Neural cell (in vitro differentiated cells): ENCODE data around the gene CTAGE1. TPM values are rescaled to one million over a fixed set of nuclear protein-coding genes. Genes with fewer than 3 reads are reported as not detected.
"Not testable (repeated sequence)": the region's sequence is repeated elsewhere in the genome, so short reads cannot be mapped to it uniquely, and the experiment has no call there.

Source experiments
- H2AFZ ChIP-seq: fragments of 200-600, 300-800 bp; sonication (generic), shearing (Covaris generic); 2 replicates; pipeline ENCODE4 v1.6.0; 2014; ENCODE audit warnings: low read depth, mild to moderate bottlenecking, antibody characterized with exemption, low read length, moderate library complexity
- H3F3A ChIP-seq: fragments of 200-600 bp; shearing (Covaris generic); 2 replicates; pipeline ENCODE4 v1.6.1; 2016; ENCODE audit warnings: mild to moderate bottlenecking, moderate library complexity, mixed read lengths, antibody characterized with exemption, low read length; ENCODE audit not compliant: insufficient read depth, poor library complexity, severe bottlenecking
- H3K27ac ChIP-seq: fragments of 200-600, 300-800 bp; sonication (generic), shearing (Covaris generic); 2 replicates; pipeline ENCODE4 v1.5.1; 2014; ENCODE audit warnings: mild to moderate bottlenecking, low read length, moderate library complexity
- H3K27me3 ChIP-seq: fragments of 300-800, 200-600 bp; sonication (generic), shearing (Covaris generic); 2 replicates; pipeline ENCODE4 v1.6.0; 2014; ENCODE audit warnings: mild to moderate bottlenecking, low read depth, low read length, moderate library complexity; ENCODE audit not compliant: insufficient read depth
- H3K36me3 ChIP-seq: fragments of 300-800, 200-600 bp; sonication (generic), shearing (Covaris generic); 2 replicates; pipeline ENCODE4 v1.5.1; 2014; ENCODE audit warnings: mild to moderate bottlenecking, antibody characterized with exemption, low read length, moderate library complexity; ENCODE audit not compliant: insufficient read depth
- H3K4me2 ChIP-seq: fragments of 300-800, 200-600 bp; sonication (generic), shearing (Covaris generic); 2 replicates; pipeline ENCODE4 v1.6.0; 2014; ENCODE audit warnings: mild to moderate bottlenecking, low read length
- H3K4me3 ChIP-seq: fragments of 300-800, 200-600 bp; sonication (generic), shearing (Covaris generic); 2 replicates; pipeline ENCODE4 v1.5.1; 2014; ENCODE audit warnings: mild to moderate bottlenecking, low read length, moderate library complexity
- H3K79me2 ChIP-seq: fragments of 200-600 bp; shearing (Covaris generic); replicated peaks from 2 replicates; pipeline ENCODE4 v1.6.0; 2014; ENCODE audit warnings: mild to moderate bottlenecking, low read length, moderate library complexity; ENCODE audit not compliant: insufficient read depth
- H3K9ac ChIP-seq: fragments of 300-800, 200-600 bp; sonication (generic), shearing (Covaris generic); 2 replicates; pipeline ENCODE4 v1.6.1; 2016; ENCODE audit warnings: mild to moderate bottlenecking, low read length, mixed read lengths
- H3K9me2 ChIP-seq: fragments of 200-600 bp; shearing (Covaris generic); 2 replicates; pipeline ENCODE4 v1.6.1; 2016; ENCODE audit warnings: mild to moderate bottlenecking, low read length, mixed read lengths; ENCODE audit not compliant: insufficient read depth
- H3K9me3 ChIP-seq: fragments of 200-600, 300-800 bp; sonication (generic), shearing (Covaris generic); 2 replicates; pipeline ENCODE4 v1.6.1; 2016; ENCODE audit warnings: mild to moderate bottlenecking, mixed run types, low read length, moderate library complexity, mixed read lengths
- H4K20me1 ChIP-seq: fragments of 200-600 bp; shearing (Covaris generic); 2 replicates; pipeline ENCODE4 v1.6.1; 2016; ENCODE audit warnings: mild to moderate bottlenecking, mixed run types; ENCODE audit not compliant: insufficient read depth
- CTCF ChIP-seq: fragments of 450-650 bp; IDR thresholded peaks from 2 replicates; pipeline ENCODE4 v1.5.1; 2014; ENCODE audit warnings: antibody characterized with exemption, mild to moderate bottlenecking, moderate library complexity; ENCODE audit not compliant: poor library complexity, severe bottlenecking
- EP300 ChIP-seq: fragments of 450-650 bp; conservative IDR thresholded peaks from 2 replicates; pipeline ENCODE4 v1.6.1; 2014; ENCODE audit warnings: antibody characterized with exemption, mild to moderate bottlenecking, moderate library complexity; ENCODE audit not compliant: poor library complexity, severe bottlenecking
- EZH2 ChIP-seq: fragments of 200-600, 300-800 bp; shearing (Covaris generic), sonication (generic); IDR thresholded peaks from 2 replicates; pipeline ENCODE4 v1.6.1; 2014; ENCODE audit warnings: antibody characterized with exemption, low read length, borderline replicate concordance, mild to moderate bottlenecking; ENCODE audit not compliant: insufficient read depth, poor library complexity, severe bottlenecking
- MXI1 ChIP-seq: fragments of 450-650 bp; conservative IDR thresholded peaks from 2 replicates; pipeline ENCODE4 v1.6.1; 2014; ENCODE audit warnings: antibody characterized with exemption, mild to moderate bottlenecking; ENCODE audit not compliant: poor library complexity, severe bottlenecking
- POLR2AphosphoS5 ChIP-seq: IDR thresholded peaks from 2 replicates; pipeline ENCODE4 v1.6.1; 2012
- RAD21 ChIP-seq: fragments of 450-650 bp; conservative IDR thresholded peaks from 2 replicates; pipeline ENCODE4 v1.6.1; 2014; ENCODE audit warnings: antibody characterized with exemption, mild to moderate bottlenecking, moderate library complexity
- REST ChIP-seq: IDR thresholded peaks from 2 replicates; pipeline ENCODE4 v1.6.1; 2012; ENCODE audit warnings: borderline replicate concordance
- SMC3 ChIP-seq: fragments of 450-650 bp; conservative IDR thresholded peaks from 2 replicates; pipeline ENCODE4 v1.6.1; 2014; ENCODE audit warnings: antibody characterized with exemption, mild to moderate bottlenecking, moderate library complexity; ENCODE audit not compliant: poor library complexity
- TAF1 ChIP-seq: IDR thresholded peaks from 2 replicates; pipeline ENCODE4 v1.6.1; 2012; ENCODE audit warnings: low read depth
- polyA plus RNA-seq: library from polyadenylated mRNA; depleted of rRNA; stranded (reverse); fragments of >200 nt; gene quantifications from 2 replicates; pipeline ENCODE4 v1.2.3, GENCODE V29; 2014

Gene CTAGE1
- polyA plus RNA-seq, 1 donor from 2014 or later = not detected

- Histone ChIP-seq H2AFZ (no peak overlapping the region), H3K27ac (no peak overlapping the region), H3K4me3 (no peak overlapping the region), H3K27me3 (no peaks in the 10 kb centered on the region), H3K36me3 (no peaks in the 10 kb centered on the region), H4K20me1 (no peaks in the 10 kb centered on the region), H3K4me2 (no peak overlapping the region), H3K9me2 (no peaks in the 10 kb centered on the region), H3K9me3 (no peaks in the 10 kb centered on the region), H3K79me2 (no peaks in the 10 kb centered on the region), H3K9ac (no peak overlapping the region), H3F3A (no peaks in the 10 kb centered on the region)
- TF ChIP-seq SMC3 (no peak), MXI1 (no peak), REST (no peak), RAD21 (no peak), EP300 (no peak), CTCF (no peak), TAF1 (no peak), POLR2AphosphoS5 (no peak), EZH2 (no peak)
Measured at GRCh38 chr18:22451796-22452195, 34.1 kb upstream of the CTAGE1 start.

GRCh38 chr18:22450766-22451165, 33.1 kb upstream of the CTAGE1 start:
- H3K9me3 ChIP-seq, H3K9ac ChIP-seq, H3K4me2 ChIP-seq, H3K4me3 ChIP-seq, H3K79me2 ChIP-seq, H3K27me3 ChIP-seq, H3F3A ChIP-seq, H3K36me3 ChIP-seq, H2AFZ ChIP-seq, H3K27ac ChIP-seq, H3K9me2 ChIP-seq, H4K20me1 ChIP-seq: not testable (repeated sequence)

- H3K9ac ChIP-seq, H3F3A ChIP-seq, H3K27ac ChIP-seq, H3K9me2 ChIP-seq, H3K79me2 ChIP-seq, H3K4me2 ChIP-seq, H3K9me3 ChIP-seq, H4K20me1 ChIP-seq, H2AFZ ChIP-seq, H3K36me3 ChIP-seq, H3K27me3 ChIP-seq, H3K4me3 ChIP-seq: not testable (repeated sequence)
Measured at GRCh38 chr18:22450318-22450717, 32.6 kb upstream of the CTAGE1 start.

- H2AFZ ChIP-seq, H3K27ac ChIP-seq, H3K4me2 ChIP-seq, H3K9me3 ChIP-seq, H3K27me3 ChIP-seq, H3K36me3 ChIP-seq, H3K9ac ChIP-seq, H3K4me3 ChIP-seq, H4K20me1 ChIP-seq, H3K9me2 ChIP-seq, H3K79me2 ChIP-seq, H3F3A ChIP-seq: not testable (repeated sequence)
Measured at GRCh38 chr18:22449753-22450152, 32.0 kb upstream of the CTAGE1 start.
